Ramos (cell line): ENCODE data around the gene RNF144B.
"Not testable (repeated sequence)": the region's sequence is repeated elsewhere in the genome, so short reads cannot be mapped to it uniquely, and the experiment has no call there.

Source experiments
- in situ Hi-C: fragments of 300-500 bp; cut with MboI; formaldehyde crosslinking; loops from one replicate; pipeline ENCODE4 v1.14.3; 2022; ENCODE audit warnings: low sequenced_read_pairs; ENCODE audit not compliant: unreplicated experiment

Gene RNF144B

GRCh38 chr6:18404965-18405364, 17.8 kb downstream of the RNF144B start:
- in situ Hi-C loops = not testable (repeated sequence)

- in situ Hi-C loops = no loop called here
Measured at GRCh38 chr6:18405477-18406293, 18.5 kb downstream of the RNF144B start.

- in situ Hi-C loops = no loop called here
Measured at GRCh38 chr6:18406955-18407749, 20.0 kb downstream of the RNF144B start.

GRCh38 chr6:18409602-18410001, 22.5 kb downstream of the RNF144B start:
- in situ Hi-C loops = not testable (repeated sequence)

- in situ Hi-C loops = no loop called here
Measured at GRCh38 chr6:18410412-18410811, 23.3 kb downstream of the RNF144B start.

GRCh38 chr6:18412068-18412467, 24.9 kb downstream of the RNF144B start:
- in situ Hi-C loops = no loop called here

- in situ Hi-C loops = no loop called here
Measured at GRCh38 chr6:18412644-18413043, 25.5 kb downstream of the RNF144B start.

GRCh38 chr6:18413381-18413780, 26.2 kb downstream of the RNF144B start:
- in situ Hi-C loops = no loop called here

GRCh38 chr6:18414116-18414515, 27.0 kb downstream of the RNF144B start:
- in situ Hi-C loops = no loop called here

- in situ Hi-C loops = no loop called here
Measured at GRCh38 chr6:18415207-18415606, 28.1 kb downstream of the RNF144B start.

GRCh38 chr6:18415671-18416340, 28.7 kb downstream of the RNF144B start:
- in situ Hi-C loops = no loop called here

GRCh38 chr6:18416341-18416679, 29.2 kb downstream of the RNF144B start:
- in situ Hi-C loops = no loop called here

- in situ Hi-C loops = no loop called here
Measured at GRCh38 chr6:18420328-18420727, 33.2 kb downstream of the RNF144B start.

GRCh38 chr6:18422136-18422535, 35.0 kb downstream of the RNF144B start:
- in situ Hi-C loops = no loop called here

GRCh38 chr6:18423426-18423825, 36.3 kb downstream of the RNF144B start:
- in situ Hi-C loops = no loop called here

- in situ Hi-C loops = no loop called here
Measured at GRCh38 chr6:18424201-18424600, 37.1 kb downstream of the RNF144B start.

- in situ Hi-C loops = no loop called here
Measured at GRCh38 chr6:18425218-18425617, 38.1 kb downstream of the RNF144B start.

- in situ Hi-C loops = no loop called here
Measured at GRCh38 chr6:18427296-18427695, 40.1 kb downstream of the RNF144B start.

- in situ Hi-C loops = no loop called here
Measured at GRCh38 chr6:18429655-18430297, 42.6 kb downstream of the RNF144B start.

- in situ Hi-C loops = no loop called here
Measured at GRCh38 chr6:18431581-18431980, 44.4 kb downstream of the RNF144B start.

- in situ Hi-C loops = no loop called here
Measured at GRCh38 chr6:18432180-18432579, 45.0 kb downstream of the RNF144B start.
